ENCODE results near the gene FAM217A. TPM values are rescaled to one million over a fixed set of nuclear protein-coding genes. Genes with fewer than 3 reads are reported as not detected.

FAM217A gene
- total RNA-seq, 1 donor from 2014 or later: not detected

GRCh38 chr6:4021854-4022695 lies 56.9 kb downstream of the FAM217A start:
- peak; percentile 39 for DNase-seq

GRCh38 chr6:4021133-4021853 lies 57.6 kb downstream of the FAM217A start:
- DNase-seq: peak; percentile 99

DNA sequence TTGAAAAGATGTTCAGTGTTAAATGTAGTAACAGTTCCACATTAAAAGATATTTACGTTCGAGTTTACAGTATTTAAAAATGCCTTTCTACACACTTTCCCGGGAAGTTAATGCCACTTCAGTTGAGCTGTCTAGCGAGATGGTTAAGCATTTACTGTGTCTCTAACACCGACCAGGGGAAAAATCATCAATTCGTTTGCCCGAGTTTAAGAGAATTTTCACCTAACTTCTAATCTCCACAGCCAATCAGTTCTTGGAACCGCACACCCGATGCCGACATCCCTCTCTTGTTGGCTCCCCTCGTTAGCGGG lies 58.2 kb downstream of the FAM217A start:
- no peak for DNase-seq

DNA sequence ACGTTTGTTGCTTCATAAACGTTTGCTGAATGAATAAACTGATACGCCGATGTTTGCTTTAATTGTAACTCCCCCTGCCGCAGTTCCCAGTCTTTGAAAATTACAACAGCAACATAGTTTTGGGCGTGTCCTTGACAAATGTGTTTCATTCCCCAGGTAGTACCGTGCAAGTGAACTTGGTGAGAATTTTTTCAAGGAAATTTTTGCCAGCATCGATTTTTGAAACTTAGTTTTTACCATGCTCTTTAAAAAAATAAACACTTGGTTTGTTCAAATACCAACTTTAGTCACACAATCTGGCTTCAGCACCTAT lies 60.1 kb downstream of the FAM217A start:
- DNase-seq: no peak

Other genes starting within 250 kb of the FAM217A start
- 10.9 TPM for gene FAM50B, start 229.8 kb downstream of the FAM217A start, total RNA-seq
- gene ECI2, start 56.4 kb upstream of the FAM217A start, total RNA-seq: 61.1 TPM

All from tongue (tissue), 2 donors.